SK-N-SH (cell line): ENCODE data around the gene PRR16. TPM values are rescaled to one million over a fixed set of nuclear protein-coding genes. Genes with fewer than 3 reads are reported as not detected.

Experiments used
- CTCF ChIA-PET: fragments of 300-600, 350-600 bp; formaldehyde crosslinking; extraction: SDS; loops from one replicate; lab custom pipeline; 2021; lab: Yijun Ruan, JAX
- POLR2A ChIA-PET: fragments of 350-600 bp; sonication (Branson Sonifier 250); formaldehyde crosslinking; extraction: SDS; loops from one replicate; lab custom pipeline; 2020; ENCODE audit warnings: antibody characterized with exemption, inconsistent platforms; lab: Yijun Ruan, JAX
- DNase-seq: peaks from one replicate; pipeline ENCODE4 v3.0.0; 2012
- H2AFZ ChIP-seq: fragments of 200-600 bp; sonication (generic); 2 replicates; pipeline ENCODE4 v1.8.1; 2016; ENCODE audit warnings: antibody characterized with exemption, mild to moderate bottlenecking, low read depth
- H3F3A ChIP-seq: fragments of 200-600 bp; sonication (generic); replicated peaks from 2 replicates; pipeline ENCODE3; 2016; ENCODE audit warnings: antibody characterized with exemption, mild to moderate bottlenecking; ENCODE audit not compliant: insufficient read depth
- H3K27ac ChIP-seq, 2 experiments: fragments of 200-500 bp in 1 of 2; fragments of 200-600 bp in 1 of 2; sonication (Bioruptor generic) in 1 of 2; sonication (generic), shearing (Covaris generic) in 1 of 2; 2 replicates each; pipeline versions ENCODE4 v1.5.1 to v1.6.1; 2014 to 2016; ENCODE audit warnings: low read depth in 2 of 2, inconsistent platforms in 1 of 2, low read length in 1 of 2, mild to moderate bottlenecking in 1 of 2, mixed read lengths in 1 of 2
- H3K27me3 ChIP-seq: fragments of 200-600 bp; sonication (generic), shearing (Covaris generic); 2 replicates; pipeline ENCODE4 v1.6.1; 2016; ENCODE audit warnings: mixed run types; ENCODE audit not compliant: insufficient read depth
- H3K36me3 ChIP-seq, 2 experiments: fragments of 200-500 bp in 1 of 2; fragments of 200-600 bp in 1 of 2; sonication (Bioruptor generic) in 1 of 2; sonication (generic) in 1 of 2; replicated peaks in 1 of 2; 2 replicates each; pipeline versions ENCODE3 to v1.5.1; 2014 to 2016; ENCODE audit warnings: low read length in 1 of 2, mild to moderate bottlenecking in 1 of 2; ENCODE audit not compliant: insufficient read depth in 2 of 2, control insufficient read depth in 1 of 2
- H3K4me1 ChIP-seq, 2 experiments: fragments of 200-500 bp in 1 of 2; fragments of 200-600 bp in 1 of 2; sonication (Bioruptor generic) in 1 of 2; sonication (generic), shearing (Covaris generic) in 1 of 2; 2 replicates each; pipeline versions ENCODE4 v1.5.1 to v1.6.1; 2014 to 2016; ENCODE audit warnings: low read depth in 1 of 2, low read length in 1 of 2, mixed run types in 1 of 2; ENCODE audit not compliant: insufficient read depth in 2 of 2, control insufficient read depth in 1 of 2
- H3K4me2 ChIP-seq: fragments of 200-600 bp; sonication (generic), shearing (Covaris generic); 2 replicates; pipeline ENCODE4 v1.6.1; 2017; ENCODE audit warnings: mixed run types
- H3K4me3 ChIP-seq, 2 experiments: fragments of 200-500 bp in 1 of 2; fragments of 200-600 bp in 1 of 2; sonication (Bioruptor generic) in 1 of 2; sonication (generic), shearing (Covaris generic) in 1 of 2; 2 replicates each; pipeline versions ENCODE4 v1.5.1 to v1.8.1; 2014 to 2016; ENCODE audit warnings: low read depth in 2 of 2, inconsistent platforms in 1 of 2, low read length in 1 of 2, mild to moderate bottlenecking in 1 of 2, mixed read lengths in 1 of 2, moderate library complexity in 1 of 2
- H3K79me2 ChIP-seq: fragments of 200-600 bp; sonication (generic); 2 replicates; pipeline ENCODE4 v1.8.1; 2017; ENCODE audit warnings: mild to moderate bottlenecking; ENCODE audit not compliant: insufficient read depth
- H3K9ac ChIP-seq: fragments of 200-600 bp; sonication (generic); 2 replicates; pipeline ENCODE4 v1.6.1; 2017; ENCODE audit warnings: mixed run types
- H3K9me2 ChIP-seq: fragments of 200-600 bp; sonication (generic); 2 replicates; pipeline ENCODE4 v1.6.1; 2017; ENCODE audit warnings: mixed run types
- H3K9me3 ChIP-seq: fragments of 200-600 bp; sonication (generic); 2 replicates; pipeline ENCODE4 v1.6.1; 2017; ENCODE audit warnings: mixed run types, mild to moderate bottlenecking, moderate library complexity
- H4K20me1 ChIP-seq: fragments of 200-600 bp; sonication (generic); 2 replicates; pipeline ENCODE4 v1.6.1; 2017; ENCODE audit warnings: mild to moderate bottlenecking, mixed run types; ENCODE audit not compliant: insufficient read depth
- CHD2 ChIP-seq: fragments of 150-350 bp; IDR thresholded peaks from 2 replicates; pipeline ENCODE4 v1.6.1; 2018; ENCODE audit warnings: low read length; ENCODE audit not compliant: partially characterized antibody
- EZH2phosphoT487 ChIP-seq: fragments of 200-600 bp; sonication (generic); IDR thresholded peaks from 2 replicates; pipeline ENCODE4 v1.6.1; 2017; ENCODE audit warnings: low read depth, mixed run types, mild to moderate bottlenecking, antibody characterized with exemption, moderate library complexity, borderline replicate concordance
- GABPA ChIP-seq: IDR thresholded peaks from 2 replicates; pipeline ENCODE4 v1.4.0; 2012; ENCODE audit warnings: low read depth, mild to moderate bottlenecking
- MEF2A ChIP-seq: IDR thresholded peaks from 2 replicates; pipeline ENCODE4 v1.4.0; 2012; ENCODE audit warnings: low read depth, borderline replicate concordance
- NFIC ChIP-seq: IDR thresholded peaks from 2 replicates; pipeline ENCODE4 v1.4.0; 2012; ENCODE audit warnings: borderline replicate concordance
- POLR2AphosphoS5 ChIP-seq: IDR thresholded peaks from 2 replicates; pipeline ENCODE4 v1.6.1; 2012; ENCODE audit warnings: low read depth, low read length
- RAD21 ChIP-seq: IDR thresholded peaks from 2 replicates; pipeline ENCODE4 v1.6.1; 2012; ENCODE audit warnings: mild to moderate bottlenecking, low read length
- RCOR1 ChIP-seq: fragments of 150-350 bp; IDR thresholded peaks from 2 replicates; pipeline ENCODE4 v1.6.1; 2017; ENCODE audit warnings: antibody characterized with exemption, low read length
- RFX5 ChIP-seq: IDR thresholded peaks from 2 replicates; pipeline ENCODE4 v1.6.1; 2012; ENCODE audit warnings: mild to moderate bottlenecking, improper control_type of control experiment, low read length
- RXRA ChIP-seq: IDR thresholded peaks from 2 replicates; pipeline ENCODE4 v1.4.0; 2012; ENCODE audit warnings: low read depth, mild to moderate bottlenecking, borderline replicate concordance
- SMC3 ChIP-seq: IDR thresholded peaks from 2 replicates; pipeline ENCODE4 v1.6.1; 2012; ENCODE audit warnings: low read depth, low read length, improper control_type of control experiment
- YY1 ChIP-seq: IDR thresholded peaks from 2 replicates; pipeline ENCODE4 v1.4.0; 2012; ENCODE audit warnings: low read depth, mild to moderate bottlenecking
- WGBS: methylation state at CpG from one replicate; pipeline ENCODE4 v1.1.6; 2017; ENCODE audit warnings: low lambda C conversion rate; 5-methylcytosine and 5-hydroxymethylcytosine counted together
- polyA plus RNA-seq, 3 experiments: library from polyadenylated mRNA; depleted of rRNA; stranded (reverse); fragments of >200 nt; gene quantifications; 2 replicates each; pipeline ENCODE4 v1.2.3, GENCODE V29; 2012
- TF ChIP-seq, protein P1 (sequence below): fragments of 150-350 bp; IDR thresholded peaks from 2 replicates; pipeline ENCODE4 v1.6.1; 2017; ENCODE audit warnings: antibody characterized with exemption, low read length, low read depth, borderline replicate concordance
- TF ChIP-seq, protein P2 (sequence below): IDR thresholded peaks from 2 replicates; pipeline ENCODE4 v1.6.1; 2012; ENCODE audit warnings: mild to moderate bottlenecking, low read depth, low read length, moderate library complexity
- TF ChIP-seq, protein P3 (sequence below): IDR thresholded peaks from 2 replicates; pipeline ENCODE4 v1.4.0; 2012; ENCODE audit warnings: low read depth
- TF ChIP-seq, protein P4 (sequence below): fragments of 200-600 bp; sonication (generic); IDR thresholded peaks from 2 replicates; pipeline ENCODE4 v1.6.1; 2017; ENCODE audit warnings: antibody characterized with exemption, mild to moderate bottlenecking, moderate library complexity
- TF ChIP-seq, protein P5 (sequence below): IDR thresholded peaks from 2 replicates; pipeline ENCODE4 v1.4.0; 2012; ENCODE audit warnings: low read depth, borderline replicate concordance

Gene PRR16
- polyA plus RNA-seq, 1 of the 3 experiments (the other 2 are of a cell fraction): 26.7 TPM

DNA sequence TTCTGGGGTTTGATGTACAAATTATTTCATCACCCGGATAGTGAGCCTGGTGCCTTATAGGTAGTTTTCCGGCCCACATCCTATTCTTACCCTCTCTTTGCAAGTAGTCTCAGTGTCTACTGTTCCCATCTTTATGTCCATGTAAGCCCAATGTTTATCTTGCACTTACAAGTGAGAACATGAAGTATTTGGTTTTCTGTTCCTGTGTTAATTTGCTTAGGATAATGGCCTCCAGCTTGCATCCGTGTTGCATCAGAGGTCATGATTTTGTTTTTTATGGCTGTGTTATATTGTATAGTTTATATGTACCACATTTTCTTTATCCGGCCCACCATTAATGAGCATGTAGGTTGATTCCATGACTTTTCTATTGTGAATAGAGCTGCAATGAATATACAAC lies 136.5 kb downstream of the PRR16 start:
- peaks cover 0 to 12% of the 10 kb centered on the region in 2 experiments; a peak in 2 of 4 replicates for H3K4me1 ChIP-seq
- no peaks in the 10 kb centered on the region for H3K27me3 ChIP-seq
- no peaks in the 10 kb centered on the region for H4K20me1 ChIP-seq
- H2AFZ ChIP-seq: no peak overlapping the region
- H3K9me2 ChIP-seq: no peaks in the 10 kb centered on the region
- peaks cover 13% of the 10 kb centered on the region; the same call in 1 of the 2 replicates for H3K9me3 ChIP-seq
- no peak overlapping the region for H3K4me2 ChIP-seq
- DNase-seq: no peak
- no peak overlapping the region for H3K9ac ChIP-seq
- H3K4me3 ChIP-seq: no peak overlapping the region
- POLR2A ChIA-PET: no interaction called here
- no peak for TF ChIP-seq YY1
- CTCF ChIA-PET: no interaction called here
- 91% methylated on average over 4 of the region's 4 CpGs for WGBS
- H3K27ac ChIP-seq: no peak overlapping the region
- peaks cover 26% of the 10 kb centered on the region for H3F3A ChIP-seq
- peaks cover 0 to 9% of the 10 kb centered on the region in 2 experiments for H3K36me3 ChIP-seq
- H3K79me2 ChIP-seq: peaks cover 42% of the 10 kb centered on the region

DNA sequence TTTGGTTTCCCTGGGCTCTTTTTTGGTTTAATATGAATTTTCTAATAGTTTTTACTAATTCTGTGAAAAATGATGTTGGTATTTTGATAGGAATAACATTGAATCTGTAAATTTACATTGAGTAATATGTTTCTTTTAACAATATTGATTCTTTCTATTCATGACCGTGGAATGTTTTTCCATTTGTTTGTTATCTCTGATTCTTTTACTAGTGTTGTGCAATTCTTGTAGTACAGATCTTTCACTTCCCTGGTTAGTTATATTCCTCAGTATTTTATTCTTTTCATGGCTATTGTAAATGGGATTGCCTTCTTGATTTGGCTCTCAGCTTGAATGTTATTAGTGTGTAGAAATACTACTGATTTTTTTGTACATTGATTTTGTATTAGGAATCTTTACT lies 137.9 kb downstream of the PRR16 start:
- H3K9me3 ChIP-seq: peaks cover 13% of the 10 kb centered on the region; the same call in 1 of the 2 replicates
- DNase-seq: no peak
- peaks cover 0 to 23% of the 10 kb centered on the region in 2 experiments; a peak in 2 of 4 replicates for H3K4me1 ChIP-seq
- WGBS: 88% methylated on average over 1 of the region's 1 CpG
- H3K36me3 ChIP-seq: peaks cover 0 to 4% of the 10 kb centered on the region in 2 experiments
- peaks cover 55% of the 10 kb centered on the region for H3K79me2 ChIP-seq
- POLR2A ChIA-PET: no interaction called here
- H4K20me1 ChIP-seq: no peaks in the 10 kb centered on the region
- CTCF ChIA-PET: interaction anchor here (0.9 kb wide), 1 partner anchor 33 kb away, joined by 3 read pairs; no protein-coding TSS in a partner anchor
- H3K9ac ChIP-seq: no peak overlapping the region
- no peak for TF ChIP-seq SMC3
- TF ChIP-seq, protein P1, sequence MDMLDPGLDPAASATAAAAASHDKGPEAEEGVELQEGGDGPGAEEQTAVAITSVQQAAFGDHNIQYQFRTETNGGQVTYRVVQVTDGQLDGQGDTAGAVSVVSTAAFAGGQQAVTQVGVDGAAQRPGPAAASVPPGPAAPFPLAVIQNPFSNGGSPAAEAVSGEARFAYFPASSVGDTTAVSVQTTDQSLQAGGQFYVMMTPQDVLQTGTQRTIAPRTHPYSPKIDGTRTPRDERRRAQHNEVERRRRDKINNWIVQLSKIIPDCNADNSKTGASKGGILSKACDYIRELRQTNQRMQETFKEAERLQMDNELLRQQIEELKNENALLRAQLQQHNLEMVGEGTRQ: no peak
- TF ChIP-seq, protein P2, sequence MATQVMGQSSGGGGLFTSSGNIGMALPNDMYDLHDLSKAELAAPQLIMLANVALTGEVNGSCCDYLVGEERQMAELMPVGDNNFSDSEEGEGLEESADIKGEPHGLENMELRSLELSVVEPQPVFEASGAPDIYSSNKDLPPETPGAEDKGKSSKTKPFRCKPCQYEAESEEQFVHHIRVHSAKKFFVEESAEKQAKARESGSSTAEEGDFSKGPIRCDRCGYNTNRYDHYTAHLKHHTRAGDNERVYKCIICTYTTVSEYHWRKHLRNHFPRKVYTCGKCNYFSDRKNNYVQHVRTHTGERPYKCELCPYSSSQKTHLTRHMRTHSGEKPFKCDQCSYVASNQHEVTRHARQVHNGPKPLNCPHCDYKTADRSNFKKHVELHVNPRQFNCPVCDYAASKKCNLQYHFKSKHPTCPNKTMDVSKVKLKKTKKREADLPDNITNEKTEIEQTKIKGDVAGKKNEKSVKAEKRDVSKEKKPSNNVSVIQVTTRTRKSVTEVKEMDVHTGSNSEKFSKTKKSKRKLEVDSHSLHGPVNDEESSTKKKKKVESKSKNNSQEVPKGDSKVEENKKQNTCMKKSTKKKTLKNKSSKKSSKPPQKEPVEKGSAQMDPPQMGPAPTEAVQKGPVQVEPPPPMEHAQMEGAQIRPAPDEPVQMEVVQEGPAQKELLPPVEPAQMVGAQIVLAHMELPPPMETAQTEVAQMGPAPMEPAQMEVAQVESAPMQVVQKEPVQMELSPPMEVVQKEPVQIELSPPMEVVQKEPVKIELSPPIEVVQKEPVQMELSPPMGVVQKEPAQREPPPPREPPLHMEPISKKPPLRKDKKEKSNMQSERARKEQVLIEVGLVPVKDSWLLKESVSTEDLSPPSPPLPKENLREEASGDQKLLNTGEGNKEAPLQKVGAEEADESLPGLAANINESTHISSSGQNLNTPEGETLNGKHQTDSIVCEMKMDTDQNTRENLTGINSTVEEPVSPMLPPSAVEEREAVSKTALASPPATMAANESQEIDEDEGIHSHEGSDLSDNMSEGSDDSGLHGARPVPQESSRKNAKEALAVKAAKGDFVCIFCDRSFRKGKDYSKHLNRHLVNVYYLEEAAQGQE: no peak
- no peak for TF ChIP-seq GABPA
- TF ChIP-seq EZH2phosphoT487: no peak
- TF ChIP-seq, protein P3, sequence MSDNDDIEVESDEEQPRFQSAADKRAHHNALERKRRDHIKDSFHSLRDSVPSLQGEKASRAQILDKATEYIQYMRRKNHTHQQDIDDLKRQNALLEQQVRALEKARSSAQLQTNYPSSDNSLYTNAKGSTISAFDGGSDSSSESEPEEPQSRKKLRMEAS: no peak
- TF ChIP-seq CHD2: no peak
- no peak for TF ChIP-seq RFX5
- TF ChIP-seq, protein P4, sequence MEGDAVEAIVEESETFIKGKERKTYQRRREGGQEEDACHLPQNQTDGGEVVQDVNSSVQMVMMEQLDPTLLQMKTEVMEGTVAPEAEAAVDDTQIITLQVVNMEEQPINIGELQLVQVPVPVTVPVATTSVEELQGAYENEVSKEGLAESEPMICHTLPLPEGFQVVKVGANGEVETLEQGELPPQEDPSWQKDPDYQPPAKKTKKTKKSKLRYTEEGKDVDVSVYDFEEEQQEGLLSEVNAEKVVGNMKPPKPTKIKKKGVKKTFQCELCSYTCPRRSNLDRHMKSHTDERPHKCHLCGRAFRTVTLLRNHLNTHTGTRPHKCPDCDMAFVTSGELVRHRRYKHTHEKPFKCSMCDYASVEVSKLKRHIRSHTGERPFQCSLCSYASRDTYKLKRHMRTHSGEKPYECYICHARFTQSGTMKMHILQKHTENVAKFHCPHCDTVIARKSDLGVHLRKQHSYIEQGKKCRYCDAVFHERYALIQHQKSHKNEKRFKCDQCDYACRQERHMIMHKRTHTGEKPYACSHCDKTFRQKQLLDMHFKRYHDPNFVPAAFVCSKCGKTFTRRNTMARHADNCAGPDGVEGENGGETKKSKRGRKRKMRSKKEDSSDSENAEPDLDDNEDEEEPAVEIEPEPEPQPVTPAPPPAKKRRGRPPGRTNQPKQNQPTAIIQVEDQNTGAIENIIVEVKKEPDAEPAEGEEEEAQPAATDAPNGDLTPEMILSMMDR: no peak
- no peak for TF ChIP-seq RCOR1
- TF ChIP-seq, protein P5, sequence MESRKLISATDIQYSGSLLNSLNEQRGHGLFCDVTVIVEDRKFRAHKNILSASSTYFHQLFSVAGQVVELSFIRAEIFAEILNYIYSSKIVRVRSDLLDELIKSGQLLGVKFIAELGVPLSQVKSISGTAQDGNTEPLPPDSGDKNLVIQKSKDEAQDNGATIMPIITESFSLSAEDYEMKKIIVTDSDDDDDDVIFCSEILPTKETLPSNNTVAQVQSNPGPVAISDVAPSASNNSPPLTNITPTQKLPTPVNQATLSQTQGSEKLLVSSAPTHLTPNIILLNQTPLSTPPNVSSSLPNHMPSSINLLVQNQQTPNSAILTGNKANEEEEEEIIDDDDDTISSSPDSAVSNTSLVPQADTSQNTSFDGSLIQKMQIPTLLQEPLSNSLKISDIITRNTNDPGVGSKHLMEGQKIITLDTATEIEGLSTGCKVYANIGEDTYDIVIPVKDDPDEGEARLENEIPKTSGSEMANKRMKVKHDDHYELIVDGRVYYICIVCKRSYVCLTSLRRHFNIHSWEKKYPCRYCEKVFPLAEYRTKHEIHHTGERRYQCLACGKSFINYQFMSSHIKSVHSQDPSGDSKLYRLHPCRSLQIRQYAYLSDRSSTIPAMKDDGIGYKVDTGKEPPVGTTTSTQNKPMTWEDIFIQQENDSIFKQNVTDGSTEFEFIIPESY: no peak
- no peak for TF ChIP-seq RAD21
- TF ChIP-seq RXRA: no peak
- no peak for TF ChIP-seq MEF2A
- no peak for TF ChIP-seq POLR2AphosphoS5
- no peak for TF ChIP-seq NFIC
- no peaks in the 10 kb centered on the region for H3K9me2 ChIP-seq
- H3K27ac ChIP-seq: no peak overlapping the region
- H3K27me3 ChIP-seq: no peaks in the 10 kb centered on the region
- H3K4me2 ChIP-seq: no peak overlapping the region
- no peak overlapping the region for H3K4me3 ChIP-seq
- peaks cover 31% of the 10 kb centered on the region for H3F3A ChIP-seq
- H2AFZ ChIP-seq: no peak overlapping the region
